BLaER1 (cell line): ENCODE data around the gene P2RY2.

Experiments used
- H3K27ac ChIP-seq: shearing (Covaris generic); formaldehyde crosslinking; 2 replicates; pipeline ENCODE4 v1.8.1; 2022
- H3K27me3 ChIP-seq: shearing (Covaris generic); formaldehyde crosslinking; 2 replicates; pipeline ENCODE4 v1.8.1; 2022
- H3K36me3 ChIP-seq: shearing (Covaris generic); formaldehyde crosslinking; 2 replicates; pipeline ENCODE4 v1.8.1; 2022
- H3K4me1 ChIP-seq: shearing (Covaris generic); formaldehyde crosslinking; 2 replicates; pipeline ENCODE4 v1.8.1; 2022
- H3K4me2 ChIP-seq: shearing (Covaris generic); formaldehyde crosslinking; 2 replicates; pipeline ENCODE4 v1.8.1; 2022
- H3K4me3 ChIP-seq: shearing (Covaris generic); formaldehyde crosslinking; 2 replicates; pipeline ENCODE4 v1.8.1; 2022
- H3K9ac ChIP-seq: shearing (Covaris generic); formaldehyde crosslinking; 2 replicates; pipeline ENCODE4 v1.8.1; 2022
- H3K9me3 ChIP-seq: shearing (Covaris generic); formaldehyde crosslinking; 2 replicates; pipeline ENCODE4 v1.8.1; 2022
- H4K20me1 ChIP-seq: shearing (Covaris generic); formaldehyde crosslinking; 2 replicates; pipeline ENCODE4 v1.8.1; 2022
- Cebpa-rat ChIP-seq: shearing (Covaris generic); IDR thresholded peaks from 2 replicates; pipeline ENCODE4 v1.8.1; 2022

The P2RY2 gene

DNA sequence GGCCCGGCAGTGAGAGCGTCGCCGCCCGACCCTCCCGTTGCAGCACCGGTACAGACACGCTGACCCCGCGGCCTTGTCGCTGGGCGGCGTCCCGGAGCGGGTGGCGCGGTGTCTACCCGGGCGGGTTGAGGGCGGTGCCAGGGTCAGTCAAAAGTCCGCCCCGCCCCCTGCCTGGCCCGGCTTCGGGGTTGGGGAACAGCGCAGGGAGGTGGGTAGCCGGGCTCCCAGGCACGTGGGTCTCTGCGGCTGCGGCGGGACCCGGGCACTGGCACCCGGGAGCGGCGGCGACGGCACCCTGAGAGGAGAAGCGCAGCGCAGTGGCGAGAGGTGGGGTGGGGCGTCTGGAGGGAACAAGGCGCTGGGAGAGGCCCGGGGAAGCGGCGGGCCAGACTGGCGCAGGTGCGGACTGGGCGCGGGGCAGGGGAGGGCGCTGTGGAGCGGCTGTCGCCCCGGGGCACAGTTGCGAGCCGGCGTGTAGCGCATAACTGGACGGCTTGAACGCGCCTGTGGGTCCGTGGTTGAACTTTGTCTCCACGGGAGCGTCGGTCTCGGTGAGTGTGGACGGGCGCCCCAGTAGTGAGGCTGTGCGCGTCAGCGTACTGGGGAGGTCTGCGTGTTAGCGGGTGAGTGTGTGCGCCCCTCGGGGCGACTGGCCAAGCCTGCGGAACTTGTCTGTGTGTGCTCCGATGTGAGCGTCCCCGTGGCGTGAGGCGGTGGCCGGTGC lies at the start of gene P2RY2:
Gene P2RY2, plus strand, starts transcription at position 176 of the 724 bp plus-strand sequence. CDS start 15,879 bp downstream, outside the sequence.
- no peaks in the 10 kb centered on the region for H4K20me1 ChIP-seq
- no peak for TF ChIP-seq Cebpa-rat
- H3K36me3 ChIP-seq: no peaks in the 10 kb centered on the region
- H3K4me2 ChIP-seq: peak within 1 kb of the TSS; percentile 71
- H3K4me1 ChIP-seq: peaks cover 11% of the 10 kb centered on the region
- H3K4me3 ChIP-seq: peak within 1 kb of the TSS; percentile 51
- H3K9me3 ChIP-seq: peaks cover 9% of the 10 kb centered on the region; the same call in 1 of the 2 replicates
- peaks cover 47% of the 10 kb centered on the region for H3K27me3 ChIP-seq
- H3K27ac ChIP-seq: no peak within 1 kb of the TSS
- H3K9ac ChIP-seq: no peak within 1 kb of the TSS

DNA sequence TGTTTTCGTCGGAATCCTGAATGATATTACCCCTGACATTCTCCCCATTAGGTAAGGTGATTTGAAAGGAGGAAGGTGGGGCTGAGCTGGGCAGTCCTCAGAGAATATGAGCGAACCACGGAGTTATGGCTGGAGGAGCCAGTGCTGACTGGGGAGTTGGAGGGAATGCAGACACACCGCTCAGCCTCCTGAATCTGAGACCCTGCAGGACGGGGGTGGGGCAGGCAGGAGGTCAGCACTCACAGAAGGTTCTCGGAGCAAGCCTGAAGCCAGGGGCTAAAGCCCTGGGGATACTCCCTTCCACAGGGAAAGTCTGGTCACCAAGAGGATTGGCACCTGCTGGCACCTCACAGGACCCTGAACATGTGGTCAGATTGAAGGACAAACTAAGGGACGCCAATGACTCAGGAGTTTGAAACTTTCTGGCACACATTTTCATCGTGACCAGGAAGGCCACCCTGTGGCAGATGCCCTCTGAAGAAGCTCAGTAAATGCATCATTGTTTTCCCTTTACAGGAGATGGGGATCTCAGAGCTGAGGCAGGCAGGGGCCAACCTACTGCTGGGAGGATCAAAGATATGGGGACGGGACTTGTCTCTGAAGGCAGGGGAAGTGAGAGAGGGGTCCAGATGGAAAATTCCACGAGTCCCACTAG lies 49.0 kb upstream of the P2RY2 start:
- Histone ChIP-seq H3K36me3 (no peaks in the 10 kb centered on the region), H3K4me1 (peaks cover 23% of the 10 kb centered on the region), H3K27me3 (no peaks in the 10 kb centered on the region), H3K9ac (no peak overlapping the region), H4K20me1 (no peaks in the 10 kb centered on the region), H3K9me3 (no peaks in the 10 kb centered on the region), H3K4me3 (no peak overlapping the region), H3K4me2 (no peak overlapping the region), H3K27ac (0 out of 2 replicates have a peak overlapping the region, but pooled peaks have one; percentile 13)
- TF ChIP-seq Cebpa-rat: no peak

DNA sequence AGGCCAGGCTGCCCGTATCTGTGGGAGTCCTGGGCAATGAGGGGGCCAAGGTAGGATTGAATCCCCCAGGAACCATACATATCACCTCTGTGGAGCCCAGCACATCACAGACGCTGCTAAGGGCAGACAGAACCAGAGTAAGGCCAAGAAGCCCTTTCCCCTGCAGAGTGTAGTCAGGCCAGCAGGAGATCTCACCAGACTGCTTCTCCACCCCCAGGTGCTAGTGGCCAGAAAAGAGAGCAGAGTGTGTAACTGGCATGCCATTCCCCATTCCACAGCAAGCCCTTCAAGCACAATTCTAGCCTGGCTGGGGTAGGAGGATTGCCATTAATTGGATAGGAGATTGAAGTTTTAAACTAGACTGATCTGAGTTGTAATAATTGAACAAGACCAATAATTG lies 47.9 kb upstream of the P2RY2 start:
- Histone ChIP-seq H3K27me3 (no peaks in the 10 kb centered on the region), H3K4me2 (no peak overlapping the region), H3K36me3 (no peaks in the 10 kb centered on the region), H3K9ac (no peak overlapping the region), H3K4me3 (no peak overlapping the region), H3K27ac (0 out of 2 replicates have a peak overlapping the region, but pooled peaks have one; percentile 5), H4K20me1 (no peaks in the 10 kb centered on the region), H3K4me1 (peaks cover 25% of the 10 kb centered on the region), H3K9me3 (no peaks in the 10 kb centered on the region)
- TF ChIP-seq Cebpa-rat: no peak

DNA sequence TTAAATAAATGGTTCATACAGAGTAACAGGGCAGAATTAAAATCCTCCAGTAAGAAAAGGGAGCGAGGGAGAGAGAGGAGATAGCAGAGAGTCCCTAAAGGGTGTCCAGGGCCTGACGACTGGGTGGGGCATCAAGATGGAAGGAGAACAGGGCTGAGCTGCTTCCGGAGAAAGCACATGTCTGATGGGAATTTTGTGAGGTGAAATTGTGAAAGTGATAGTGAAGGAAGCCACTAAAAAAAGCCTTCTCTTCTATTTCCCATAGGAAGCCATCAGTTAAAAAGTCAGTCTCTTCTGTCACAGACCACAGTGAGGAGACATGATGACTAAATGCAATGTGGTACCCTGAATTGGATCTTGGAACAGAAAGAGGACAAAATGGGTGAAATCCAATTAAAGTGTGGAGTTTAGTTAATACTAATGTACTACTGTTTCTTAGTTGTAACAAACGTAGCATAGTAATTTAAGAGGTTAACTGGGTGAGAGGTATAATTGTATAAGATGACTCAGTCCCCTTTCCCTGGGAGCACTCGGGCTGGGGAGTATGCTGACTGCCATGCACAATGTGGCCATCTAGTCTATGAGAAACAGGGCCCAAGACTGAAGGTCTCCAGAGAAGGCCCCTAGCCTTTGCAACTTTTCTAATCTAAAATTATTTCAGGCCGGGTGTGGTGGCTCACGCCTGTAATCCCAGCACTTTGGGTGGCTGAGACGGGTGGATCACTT lies 46.5 kb upstream of the P2RY2 start:
- H3K27me3 ChIP-seq: no peaks in the 10 kb centered on the region
- TF ChIP-seq Cebpa-rat: no peak
- H3K4me1 ChIP-seq: peaks cover 36% of the 10 kb centered on the region
- no peaks in the 10 kb centered on the region for H3K36me3 ChIP-seq
- H3K9ac ChIP-seq: no peak overlapping the region
- no peaks in the 10 kb centered on the region for H3K9me3 ChIP-seq
- H3K4me2 ChIP-seq: no peak overlapping the region
- no peak overlapping the region for H3K27ac ChIP-seq
- H4K20me1 ChIP-seq: no peaks in the 10 kb centered on the region
- no peak overlapping the region for H3K4me3 ChIP-seq

DNA sequence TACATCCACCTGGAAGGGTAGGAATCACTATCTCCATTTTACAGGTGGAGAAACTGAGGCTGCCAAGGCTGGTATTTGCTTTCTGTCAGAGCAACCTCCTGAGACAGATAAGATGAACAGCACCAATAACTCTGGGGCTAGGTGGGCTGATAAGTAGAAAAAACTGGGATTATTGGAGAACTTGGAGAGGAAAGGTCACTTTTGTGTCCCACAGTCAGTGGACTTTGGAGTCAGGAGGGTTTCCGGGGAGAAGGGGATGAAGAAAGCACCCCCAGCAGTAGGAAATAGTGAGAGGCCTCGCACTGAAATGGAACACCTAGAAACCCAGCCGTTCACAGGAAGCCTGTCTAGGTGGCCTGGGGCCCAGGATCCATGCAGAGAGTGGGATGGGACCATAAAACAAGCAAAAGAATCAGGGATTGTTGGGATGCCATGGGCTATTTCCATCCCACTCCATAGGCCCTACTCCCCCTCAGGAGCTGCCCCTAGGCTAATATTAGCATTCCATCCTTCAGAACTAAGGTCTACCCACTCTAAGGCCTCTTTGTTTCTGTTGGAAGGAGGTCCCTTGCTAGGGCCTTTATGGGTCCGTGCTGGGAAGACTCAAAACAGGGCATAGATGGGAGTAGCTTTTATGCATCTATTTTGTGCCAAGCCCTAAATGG lies 45.0 kb upstream of the P2RY2 start:
- Histone ChIP-seq H3K9me3 (no peaks in the 10 kb centered on the region), H3K4me1 (peaks cover 51% of the 10 kb centered on the region), H4K20me1 (no peaks in the 10 kb centered on the region), H3K4me2 (peak overlapping the region; percentile 39), H3K36me3 (no peaks in the 10 kb centered on the region), H3K27me3 (no peaks in the 10 kb centered on the region), H3K27ac (0 out of 2 replicates have a peak overlapping the region, but pooled peaks have one; percentile 41), H3K9ac (no peak overlapping the region), H3K4me3 (no peak overlapping the region)
- no peak for TF ChIP-seq Cebpa-rat

DNA sequence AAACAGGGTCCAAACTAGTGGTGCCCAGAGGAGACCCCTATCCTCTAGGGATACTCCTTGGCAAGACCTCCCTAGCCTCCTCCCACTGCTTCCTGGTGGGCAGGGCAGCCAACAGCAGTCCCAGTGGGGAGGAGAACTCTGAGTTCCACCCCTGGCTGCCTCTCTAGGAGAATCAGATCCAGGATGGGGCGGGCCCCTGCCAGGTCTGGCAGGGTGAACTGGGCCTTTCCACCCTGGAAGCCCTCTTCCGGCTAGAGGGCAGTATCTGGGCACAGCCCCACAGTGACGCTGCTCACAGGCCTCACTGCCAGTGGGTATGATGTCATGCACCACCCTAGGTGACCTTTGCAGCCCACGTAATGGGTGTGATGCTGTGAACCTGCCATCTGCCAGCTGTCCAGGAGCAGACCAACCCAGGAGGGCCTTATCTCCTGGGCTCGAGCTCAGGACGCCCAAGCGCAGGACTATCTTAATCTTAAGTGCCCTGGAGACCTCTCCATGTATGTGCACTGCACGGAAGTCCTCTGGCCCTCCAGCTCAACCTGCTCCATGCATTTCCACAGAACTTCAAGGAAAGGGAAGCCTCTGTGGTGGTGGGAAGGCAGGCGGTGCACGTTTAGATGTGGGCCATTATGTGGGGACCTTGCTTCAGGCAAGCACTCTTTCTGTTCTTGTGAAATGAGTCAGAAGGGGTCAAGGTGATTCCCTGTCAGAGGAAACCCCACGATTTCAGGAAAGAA lies 44.2 kb upstream of the P2RY2 start:
- Histone ChIP-seq H3K4me3 (no peak overlapping the region), H3K27ac (peak overlapping the region; percentile 41; the same call in 1 of the 2 replicates), H4K20me1 (no peaks in the 10 kb centered on the region), H3K9ac (no peak overlapping the region), H3K4me1 (peaks cover 51% of the 10 kb centered on the region), H3K27me3 (no peaks in the 10 kb centered on the region), H3K9me3 (no peaks in the 10 kb centered on the region), H3K36me3 (no peaks in the 10 kb centered on the region), H3K4me2 (peak overlapping the region; percentile 39)
- no peak for TF ChIP-seq Cebpa-rat

DNA sequence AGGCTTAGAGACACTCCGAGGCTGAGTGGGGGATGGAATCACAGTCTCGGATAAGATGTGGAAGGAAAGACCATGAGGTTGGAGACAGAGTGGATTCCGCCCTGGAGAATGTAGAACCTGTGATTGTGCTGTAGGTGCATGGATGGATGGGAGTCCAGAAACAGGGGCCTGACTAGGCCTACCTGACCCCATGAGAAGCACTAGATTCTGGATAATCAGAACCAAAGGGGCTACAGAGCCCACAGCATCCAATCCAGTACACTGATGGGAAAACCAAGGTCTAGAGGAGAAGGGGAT lies 43.6 kb upstream of the P2RY2 start:
- Histone ChIP-seq H3K9ac (no peak overlapping the region), H3K4me3 (no peak overlapping the region), H3K36me3 (no peaks in the 10 kb centered on the region), H3K9me3 (no peaks in the 10 kb centered on the region), H3K4me2 (no peak overlapping the region), H3K27me3 (no peaks in the 10 kb centered on the region), H4K20me1 (no peaks in the 10 kb centered on the region), H3K4me1 (peaks cover 51% of the 10 kb centered on the region), H3K27ac (peak overlapping the region; percentile 11; the same call in 1 of the 2 replicates)
- no peak for TF ChIP-seq Cebpa-rat

DNA sequence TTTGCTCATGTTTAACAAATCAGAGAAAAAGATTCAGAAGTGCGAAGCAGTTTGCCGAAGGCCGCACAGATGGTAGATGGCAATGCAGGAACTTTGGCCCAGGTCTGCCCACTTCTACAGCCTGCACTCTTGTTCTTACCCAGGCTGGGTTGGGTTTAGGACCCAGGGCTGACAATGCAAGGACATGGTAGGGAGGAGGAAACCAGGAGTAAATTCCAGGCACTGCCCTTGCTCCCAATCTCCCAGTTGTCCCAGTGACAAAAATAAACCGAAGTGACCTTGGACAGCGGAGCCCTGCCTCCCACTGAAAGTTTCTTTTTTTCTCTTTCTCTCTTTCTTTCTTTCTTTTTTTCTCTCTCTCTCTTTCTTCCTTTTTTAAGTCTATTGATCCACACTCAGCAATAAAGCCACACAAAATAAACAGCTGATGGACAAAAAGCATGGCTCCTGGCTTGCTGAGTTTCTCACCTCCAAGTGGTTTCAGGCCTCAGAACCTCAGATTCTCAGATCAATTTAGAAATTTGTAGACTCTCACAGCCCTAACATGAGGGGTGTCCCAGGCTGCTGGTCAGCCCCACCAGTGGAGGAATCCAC lies 42.4 kb upstream of the P2RY2 start:
- peak overlapping the region; percentile 42 for H3K27ac ChIP-seq
- H3K4me3 ChIP-seq: no peak overlapping the region
- H3K4me1 ChIP-seq: peaks cover 51% of the 10 kb centered on the region
- no peaks in the 10 kb centered on the region for H3K9me3 ChIP-seq
- H3K36me3 ChIP-seq: no peaks in the 10 kb centered on the region
- no peak overlapping the region for H3K9ac ChIP-seq
- no peaks in the 10 kb centered on the region for H4K20me1 ChIP-seq
- TF ChIP-seq Cebpa-rat: no peak
- H3K27me3 ChIP-seq: no peaks in the 10 kb centered on the region
- H3K4me2 ChIP-seq: peak overlapping the region; percentile 15
